Measurements from ENCODE around the gene NR0B1. TPM values are rescaled to one million over a fixed set of nuclear protein-coding genes. Genes with fewer than 3 reads are reported as not detected.

NR0B1 gene
- total RNA-seq, 1 experiment from 2014 or later: not detected

DNA sequence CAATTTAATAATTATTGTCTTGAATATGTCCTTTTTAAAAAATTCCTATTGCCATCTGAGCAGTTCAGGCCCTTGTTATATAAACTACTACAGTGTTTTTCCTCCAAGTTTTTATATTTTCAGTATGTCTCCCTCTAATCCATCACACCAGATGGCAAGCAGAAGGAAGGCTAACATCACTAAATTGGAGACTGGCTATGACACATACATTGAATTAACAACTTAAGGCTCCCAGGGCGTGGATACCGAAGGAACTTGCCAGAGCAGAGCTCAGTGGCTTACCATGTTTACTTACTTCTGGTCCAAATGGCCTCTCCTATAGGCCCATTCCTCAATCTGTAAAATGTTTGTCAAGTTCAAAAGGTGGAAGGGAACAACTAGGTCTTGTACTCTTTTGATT is 49.3 kb downstream of the NR0B1 start:
- no peaks in the 10 kb centered on the region for H3K36me3 ChIP-seq (ENCODE audit: insufficient read depth, low read length)
- no peak overlapping the region for H3K27ac ChIP-seq (ENCODE audit: low read length)
- H3K9ac ChIP-seq (ENCODE audit: low read length): no peak overlapping the region
- H2AFZ ChIP-seq (ENCODE audit: low read length): no peak overlapping the region
- no peak overlapping the region for H3K4me2 ChIP-seq (ENCODE audit: low read depth, low read length, poor library complexity, severe bottlenecking)
- H3K9me2 ChIP-seq (replicated peaks; ENCODE audit: insufficient read depth, low read length): no peaks in the 10 kb centered on the region
- no peaks in the 10 kb centered on the region for H3K9me3 ChIP-seq (ENCODE audit: low read length)
- no peaks in the 10 kb centered on the region for H3K27me3 ChIP-seq (ENCODE audit: low read length)
- no peaks in the 10 kb centered on the region for H4K20me1 ChIP-seq (ENCODE audit: insufficient read depth, low read depth, low read length)
- no peak for DNase-seq
- no peaks in the 10 kb centered on the region for H3K4me1 ChIP-seq (ENCODE audit: low read length)
- H3K4me3 ChIP-seq (ENCODE audit: low read length): no peak overlapping the region
- no peaks in the 10 kb centered on the region for H3K79me2 ChIP-seq (ENCODE audit: low read length)

Other genes starting within 250 kb of the NR0B1 start
- not detected in 2 replicates for gene MAGEB2, start 93.8 kb downstream of the NR0B1 start, total RNA-seq (2014; rRNA removed; shearing (Covaris generic); ENCODE audit: low replicate concordance)
- gene MAGEB3, start 78.7 kb downstream of the NR0B1 start, total RNA-seq (2014; rRNA removed; shearing (Covaris generic); ENCODE audit: low replicate concordance): not detected in 2 replicates
- not detected in 2 replicates for gene MAGEB4, start 67.4 kb downstream of the NR0B1 start, total RNA-seq (2014; rRNA removed; shearing (Covaris generic); ENCODE audit: low replicate concordance)
- gene MAGEB1, start 62.2 kb downstream of the NR0B1 start, total RNA-seq (2014; rRNA removed; shearing (Covaris generic); ENCODE audit: low replicate concordance): not detected in 2 replicates

Measured in Karpas-422 (cell line).